Heart left ventricle (tissue), 13 donors: ENCODE data around the gene CD4.

ENCODE experiments used
- POLR2A ChIP-seq, 2 donors: fragments of 450-650 bp; IDR thresholded peaks; one replicate each; pipeline ENCODE4 v1.6.1; 2017; ENCODE audit warnings: antibody characterized with exemption in 2 of 2, mild to moderate bottlenecking in 2 of 2, moderate library complexity in 2 of 2
- TF ChIP-seq, protein P1 (sequence below), 12 donors: fragments of 200-600 bp; sonication (generic) in 4 of 12; IDR thresholded peaks; one replicate each; pipeline versions ENCODE4 v1.5.0 to v1.8.0; 2018 to 2022; ENCODE audit warnings: antibody characterized with exemption in 12 of 12, mild to moderate bottlenecking in 5 of 12
- donor health status: ischemic (EF 13 %, LVEDD 7.1; RV severe dilation, severe dysfunction).
- donor health status: DM: no; HTN: yes; CAD: no.
- donor health status: DM: no; HTN: no; CAD: no.
- donor health status: ischemic (EF 25% LVEDD 6.9; RV normal size, moderate dysfunction).
- donor health status: ischemic (EF 25% LVEDD 5.7; RV mildly dilated, moderate dysfunction).
- donor health status: ischemic (EF 35%, LVEDD 5.7; RV mildly dilated, moderate dysfunction).
- donor health status: nonischemic (EF 11% LVEDD 7.7; RV severe dilation, severe dysfunction).
- donor health status: DM: yes; HTN: yes; CAD: no.
- donor health status: PGD.
- donor health status: ischemic (EF 29% LVEDD 5.4; RV normal size, mild dysfunction).
- donor health status: nonischemic (EF 23%, LVEDD 6.1; RV moderate dilation, normal function).

DNA sequence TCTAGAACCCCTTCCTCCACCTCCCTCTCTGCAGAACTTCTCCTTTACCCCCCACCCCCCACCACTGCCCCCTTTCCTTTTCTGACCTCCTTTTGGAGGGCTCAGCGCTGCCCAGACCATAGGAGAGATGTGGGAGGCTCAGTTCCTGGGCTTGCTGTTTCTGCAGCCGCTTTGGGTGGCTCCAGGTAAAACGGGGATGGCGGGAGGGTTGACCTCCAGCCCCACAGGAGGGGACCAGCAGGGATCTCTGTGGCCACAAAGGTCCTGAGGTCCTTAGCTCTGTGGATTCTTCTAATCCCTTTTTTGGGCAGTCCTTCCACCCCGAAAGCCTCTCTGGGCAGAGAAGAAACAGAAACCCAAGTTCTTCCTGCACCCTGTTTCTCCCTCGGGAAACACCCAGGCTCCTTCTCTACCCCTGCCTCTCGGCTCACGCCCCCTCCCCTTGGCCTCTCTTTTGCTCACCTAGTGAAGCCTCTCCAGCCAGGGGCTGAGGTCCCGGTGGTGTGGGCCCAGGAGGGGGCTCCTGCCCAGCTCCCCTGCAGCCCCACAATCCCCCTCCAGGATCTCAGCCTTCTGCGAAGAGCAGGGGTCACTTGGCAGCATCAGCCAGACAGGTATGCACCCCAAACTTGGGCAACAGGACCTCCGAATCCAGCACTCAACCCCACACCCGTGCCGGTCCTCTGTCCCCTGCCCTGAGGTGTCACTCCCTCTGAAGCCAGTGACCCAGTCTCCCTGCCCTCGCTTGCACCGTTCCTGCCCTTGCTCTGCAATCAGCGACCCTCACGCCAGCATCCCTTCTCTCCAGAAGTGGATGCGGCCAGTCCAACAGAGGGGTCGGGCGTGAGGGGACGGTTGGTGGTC, 16.4 kb upstream of the CD4 start:
- TF ChIP-seq, protein P1, sequence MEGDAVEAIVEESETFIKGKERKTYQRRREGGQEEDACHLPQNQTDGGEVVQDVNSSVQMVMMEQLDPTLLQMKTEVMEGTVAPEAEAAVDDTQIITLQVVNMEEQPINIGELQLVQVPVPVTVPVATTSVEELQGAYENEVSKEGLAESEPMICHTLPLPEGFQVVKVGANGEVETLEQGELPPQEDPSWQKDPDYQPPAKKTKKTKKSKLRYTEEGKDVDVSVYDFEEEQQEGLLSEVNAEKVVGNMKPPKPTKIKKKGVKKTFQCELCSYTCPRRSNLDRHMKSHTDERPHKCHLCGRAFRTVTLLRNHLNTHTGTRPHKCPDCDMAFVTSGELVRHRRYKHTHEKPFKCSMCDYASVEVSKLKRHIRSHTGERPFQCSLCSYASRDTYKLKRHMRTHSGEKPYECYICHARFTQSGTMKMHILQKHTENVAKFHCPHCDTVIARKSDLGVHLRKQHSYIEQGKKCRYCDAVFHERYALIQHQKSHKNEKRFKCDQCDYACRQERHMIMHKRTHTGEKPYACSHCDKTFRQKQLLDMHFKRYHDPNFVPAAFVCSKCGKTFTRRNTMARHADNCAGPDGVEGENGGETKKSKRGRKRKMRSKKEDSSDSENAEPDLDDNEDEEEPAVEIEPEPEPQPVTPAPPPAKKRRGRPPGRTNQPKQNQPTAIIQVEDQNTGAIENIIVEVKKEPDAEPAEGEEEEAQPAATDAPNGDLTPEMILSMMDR (IDR thresholded peaks at IDR 0.05) = no peak
- no peak for TF ChIP-seq POLR2A (IDR thresholded peaks at IDR 0.05)
